ENCODE results near the gene FRMPD3.

FRMPD3 gene

DNA sequence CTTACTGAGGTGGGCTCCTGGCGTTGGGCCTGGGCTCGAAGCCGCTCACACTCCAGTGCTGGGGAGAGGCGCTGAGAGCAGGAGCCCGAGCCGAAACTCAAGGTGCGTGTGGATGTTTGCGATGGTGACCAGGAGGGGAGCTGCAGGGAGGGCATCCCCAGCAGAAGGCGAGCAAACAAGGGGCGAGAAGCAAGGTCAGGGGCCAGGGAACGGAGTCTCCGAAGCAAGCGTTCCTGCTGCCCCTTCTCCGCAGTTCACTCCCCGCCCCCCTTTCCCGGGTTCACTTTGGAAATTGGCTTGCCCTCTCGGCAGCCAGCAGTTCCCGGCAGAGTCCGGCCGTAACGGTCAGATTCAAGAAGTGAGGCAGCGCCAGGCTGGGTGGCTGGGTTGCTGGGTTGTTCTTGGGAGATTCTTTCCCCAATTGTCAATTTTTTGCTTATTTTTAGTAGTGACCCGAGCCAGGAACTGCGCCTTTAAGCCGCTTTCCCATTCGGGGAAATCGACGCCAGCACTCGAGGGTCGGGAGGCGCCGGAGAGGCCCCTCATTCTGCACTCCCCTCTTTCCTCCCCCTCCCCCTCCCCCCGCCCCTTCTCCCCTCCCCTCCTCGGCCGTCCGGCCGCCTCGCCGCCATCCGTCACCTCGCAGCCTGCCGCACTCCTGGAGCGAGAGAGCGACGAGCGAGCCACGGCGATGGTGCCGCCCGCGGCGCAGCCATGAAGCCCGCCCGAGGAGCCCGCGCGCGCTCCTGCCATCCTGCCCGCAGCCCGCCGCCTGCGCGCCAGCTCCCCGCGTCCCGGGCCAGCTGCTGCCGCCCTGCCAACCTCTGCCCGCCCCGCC, at the start of gene FRMPD3:
Gene FRMPD3, plus strand, starts transcription at position 655 of the 838 bp plus-strand sequence. CDS start 76,937 bp downstream, outside the sequence.
- Histone ChIP-seq H3K36me3 (no peaks in the 10 kb centered on the region), H3K27ac (no peak within 1 kb of the TSS), H3K27me3 (peaks cover 0 to 10% of the 10 kb centered on the region in 2 donors), H3K4me3 (peak within 1 kb of the TSS; percentile 37 to 49), H3K9me3 (no peaks in the 10 kb centered on the region), H3K4me1 (peaks cover 0 to 7% (median 3%) of the 10 kb centered on the region in 4 donors)
- no peak for DNase-seq
- intact Hi-C loops (cut with DNase I; ENCODE audit: low total_unique reads), result no loop called here
- TF ChIP-seq, protein P1, sequence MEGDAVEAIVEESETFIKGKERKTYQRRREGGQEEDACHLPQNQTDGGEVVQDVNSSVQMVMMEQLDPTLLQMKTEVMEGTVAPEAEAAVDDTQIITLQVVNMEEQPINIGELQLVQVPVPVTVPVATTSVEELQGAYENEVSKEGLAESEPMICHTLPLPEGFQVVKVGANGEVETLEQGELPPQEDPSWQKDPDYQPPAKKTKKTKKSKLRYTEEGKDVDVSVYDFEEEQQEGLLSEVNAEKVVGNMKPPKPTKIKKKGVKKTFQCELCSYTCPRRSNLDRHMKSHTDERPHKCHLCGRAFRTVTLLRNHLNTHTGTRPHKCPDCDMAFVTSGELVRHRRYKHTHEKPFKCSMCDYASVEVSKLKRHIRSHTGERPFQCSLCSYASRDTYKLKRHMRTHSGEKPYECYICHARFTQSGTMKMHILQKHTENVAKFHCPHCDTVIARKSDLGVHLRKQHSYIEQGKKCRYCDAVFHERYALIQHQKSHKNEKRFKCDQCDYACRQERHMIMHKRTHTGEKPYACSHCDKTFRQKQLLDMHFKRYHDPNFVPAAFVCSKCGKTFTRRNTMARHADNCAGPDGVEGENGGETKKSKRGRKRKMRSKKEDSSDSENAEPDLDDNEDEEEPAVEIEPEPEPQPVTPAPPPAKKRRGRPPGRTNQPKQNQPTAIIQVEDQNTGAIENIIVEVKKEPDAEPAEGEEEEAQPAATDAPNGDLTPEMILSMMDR (IDR thresholded peaks at IDR 0.05), result no peak

DNA sequence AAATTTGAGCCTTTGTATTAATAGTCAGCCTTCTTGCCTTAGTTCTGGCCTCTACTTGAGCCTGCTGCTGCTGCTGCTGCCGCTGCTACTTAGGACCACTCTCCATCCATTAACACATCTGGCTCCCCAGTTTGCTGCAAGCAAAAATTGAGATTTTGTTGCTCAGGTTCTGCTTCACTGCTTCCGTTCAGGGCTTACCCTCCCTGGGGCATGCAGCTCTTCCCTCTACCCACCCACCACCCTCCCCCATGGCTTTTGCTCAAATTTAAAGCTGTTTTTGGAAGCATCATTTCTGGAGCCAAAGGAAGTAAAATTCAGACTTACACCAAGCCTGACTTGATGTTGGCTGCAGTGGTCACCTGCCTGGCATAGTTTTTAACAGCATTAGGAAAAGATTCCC, 28.9 kb upstream of the FRMPD3 start:
- intact Hi-C loops (cut with DNase I; ENCODE audit: low total_unique reads), result no loop called here
- Histone ChIP-seq H3K4me3 (no peak overlapping the region), H3K27me3 (no peaks in the 10 kb centered on the region), H3K9me3 (peaks cover 0 to 2% (median 0%) of the 10 kb centered on the region in 3 donors), H3K27ac (no peak overlapping the region), H3K36me3 (no peaks in the 10 kb centered on the region), H3K4me1 (no peaks in the 10 kb centered on the region)
- TF ChIP-seq, protein P1 (IDR thresholded peaks at IDR 0.05), result no peak
- DNase-seq, result no peak

DNA sequence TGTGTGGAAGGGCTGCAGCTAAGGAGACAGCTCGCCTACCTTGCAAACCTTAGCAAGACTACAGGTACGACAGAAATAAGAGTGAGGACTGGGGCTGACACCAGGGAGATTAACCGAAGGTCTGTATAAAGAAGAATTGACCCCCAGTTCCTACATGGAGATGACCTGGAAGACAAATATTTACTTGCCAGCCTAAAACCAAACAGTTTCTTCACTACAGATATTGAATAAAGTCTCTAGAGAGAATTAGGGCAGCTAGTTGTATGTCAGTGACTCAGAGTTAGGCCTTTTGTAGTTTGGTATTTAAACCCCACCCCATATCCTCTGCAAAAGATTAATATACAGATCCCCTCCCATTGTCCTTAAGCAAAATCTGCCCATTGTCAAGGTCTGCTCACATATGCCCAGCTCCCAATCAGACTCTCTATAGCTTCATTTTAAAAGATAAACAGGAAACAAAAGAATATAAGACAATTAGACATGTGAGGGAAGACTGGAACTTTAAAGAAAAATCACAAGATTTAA, 28.1 kb upstream of the FRMPD3 start:
- intact Hi-C loops (cut with DNase I; ENCODE audit: low total_unique reads), result no loop called here
- TF ChIP-seq, protein P1 (IDR thresholded peaks at IDR 0.05), result no peak
- Histone ChIP-seq H3K36me3 (no peaks in the 10 kb centered on the region), H3K4me1 (no peaks in the 10 kb centered on the region), H3K27me3 (no peaks in the 10 kb centered on the region), H3K9me3 (peaks cover 0 to 10% (median 0%) of the 10 kb centered on the region in 3 donors), H3K4me3 (no peak overlapping the region), H3K27ac (no peak overlapping the region)
- no peak for DNase-seq

DNA sequence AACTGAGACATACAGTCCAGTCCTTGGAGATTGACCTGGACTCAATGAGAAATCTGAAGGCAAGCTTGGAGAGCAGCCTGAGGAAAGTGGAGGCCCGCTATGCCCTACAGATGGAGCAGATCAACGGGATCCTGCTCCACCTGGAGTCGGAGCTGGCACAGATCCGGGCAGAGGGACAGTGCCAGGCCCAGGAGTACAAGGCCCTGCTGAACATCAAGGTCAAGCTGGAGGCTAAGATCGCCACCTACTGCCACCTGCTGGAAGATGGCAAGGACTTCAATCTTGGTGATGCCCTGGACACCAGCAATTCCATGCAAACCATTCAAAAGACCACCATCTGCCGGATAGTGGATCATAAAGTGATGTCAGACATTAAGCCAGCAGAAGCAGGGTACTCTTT, 20.4 kb upstream of the FRMPD3 start:
- TF ChIP-seq, protein P1 (IDR thresholded peaks at IDR 0.05), result no peak
- Histone ChIP-seq H3K9me3 (peaks cover 0 to 11% (median 5%) of the 10 kb centered on the region in 3 donors), H3K27ac (no peak overlapping the region), H3K27me3 (no peaks in the 10 kb centered on the region), H3K36me3 (no peaks in the 10 kb centered on the region), H3K4me3 (no peak overlapping the region), H3K4me1 (no peaks in the 10 kb centered on the region)
- intact Hi-C loops (cut with DNase I; ENCODE audit: low total_unique reads), result no loop called here
- DNase-seq, result no peak

DNA sequence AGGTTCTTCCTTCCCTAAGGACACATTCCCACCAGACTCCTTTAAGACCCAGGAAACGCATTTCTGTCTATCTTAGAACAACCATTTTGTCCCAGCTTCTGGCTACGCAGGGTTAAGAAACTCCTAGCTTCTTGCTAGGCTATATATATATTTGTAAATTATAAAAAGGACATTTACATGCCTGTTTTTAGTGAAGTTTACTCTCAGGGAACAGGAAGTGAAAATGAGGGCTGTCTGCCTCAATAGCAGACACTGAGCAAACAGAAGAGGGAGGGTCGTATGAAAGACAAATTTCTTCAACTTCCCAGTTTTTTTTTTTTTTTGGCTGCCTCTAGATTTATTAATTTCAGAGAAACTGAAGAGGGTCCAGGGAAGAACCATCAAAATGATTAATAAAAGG, 9.3 kb upstream of the FRMPD3 start:
- Histone ChIP-seq H3K36me3 (no peaks in the 10 kb centered on the region), H3K27me3 (no peaks in the 10 kb centered on the region), H3K4me3 (no peak overlapping the region), H3K9me3 (no peaks in the 10 kb centered on the region), H3K4me1 (no peaks in the 10 kb centered on the region), H3K27ac (no peak overlapping the region)
- TF ChIP-seq, protein P1 (IDR thresholded peaks at IDR 0.05), result no peak
- no peak for DNase-seq
- intact Hi-C loops (cut with DNase I; ENCODE audit: low total_unique reads), result no loop called here
